Stimulated activated CD4-positive, alpha-beta T cell treated with anti-CD3 and anti-CD28 coated beads, Interleukin-15, amount 100 ng/mL, for 48 hours (primary cell): ENCODE data around the gene EPHA4.

ENCODE experiments used
- DNase-seq, 2 donors: peaks; one replicate each; pipeline ENCODE4 v3.0.0-alpha.2; 2020; ENCODE audit warnings: low read depth in 2 of 2

Gene EPHA4

GRCh38 chr2:221571551-221572218 lies 419 bp downstream of the EPHA4 start:
- peak in 1 of 2 donors; percentile 8 for DNase-seq

- no peak for DNase-seq
Measured at GRCh38 chr2:221571025-221571550, 1.0 kb downstream of the EPHA4 start.

- no peak for DNase-seq
Measured at GRCh38 chr2:221570321-221570935, 1.7 kb downstream of the EPHA4 start.

GRCh38 chr2:221569871-221570270 lies 2.2 kb downstream of the EPHA4 start:
- no peak for DNase-seq

GRCh38 chr2:221569425-221569845 lies 2.7 kb downstream of the EPHA4 start:
- no peak for DNase-seq

GRCh38 chr2:221568299-221568698 lies 3.8 kb downstream of the EPHA4 start:
- DNase-seq, result no peak

GRCh38 chr2:221567809-221568208 lies 4.3 kb downstream of the EPHA4 start:
- no peak for DNase-seq

GRCh38 chr2:221567231-221567760 lies 4.8 kb downstream of the EPHA4 start:
- DNase-seq, result no peak

GRCh38 chr2:221563270-221563985 lies 8.7 kb downstream of the EPHA4 start:
- no peak for DNase-seq

GRCh38 chr2:221562226-221562625 lies 9.9 kb downstream of the EPHA4 start:
- no peak for DNase-seq

- no peak for DNase-seq
Measured at GRCh38 chr2:221561770-221562169, 10.3 kb downstream of the EPHA4 start.

GRCh38 chr2:221559991-221560390 lies 12.1 kb downstream of the EPHA4 start:
- DNase-seq, result no peak

GRCh38 chr2:221558107-221558506 lies 14.0 kb downstream of the EPHA4 start:
- DNase-seq, result no peak

GRCh38 chr2:221555494-221555846 lies 16.6 kb downstream of the EPHA4 start:
- no peak for DNase-seq

GRCh38 chr2:221554769-221555493 lies 17.2 kb downstream of the EPHA4 start:
- DNase-seq, result no peak

- no peak for DNase-seq
Measured at GRCh38 chr2:221553333-221553732, 18.8 kb downstream of the EPHA4 start.

- DNase-seq, result no peak
Measured at GRCh38 chr2:221552291-221552690, 19.8 kb downstream of the EPHA4 start.

GRCh38 chr2:221551864-221552263 lies 20.2 kb downstream of the EPHA4 start:
- no peak for DNase-seq

- DNase-seq, result no peak
Measured at GRCh38 chr2:221549143-221549542, 23.0 kb downstream of the EPHA4 start.

- no peak for DNase-seq
Measured at GRCh38 chr2:221546505-221547225, 25.4 kb downstream of the EPHA4 start.

- DNase-seq, result no peak
Measured at GRCh38 chr2:221541131-221541735, 30.9 kb downstream of the EPHA4 start.
